WERI-Rb-1 (cell line): ENCODE measurements around the gene ZC3H7B.

ENCODE experiments used
- DNase-seq: peaks from one replicate; pipeline ENCODE4 v3.0.0-alpha.2; 2020
- H3K27ac ChIP-seq: fragments of 250-450 bp; sonication (Bioruptor Pico); 2 replicates; pipeline ENCODE4 v1.5.1; 2020; ENCODE audit warnings: mild to moderate bottlenecking, moderate library complexity
- H3K27me3 ChIP-seq: fragments of 250-450 bp; sonication (Bioruptor Pico); 2 replicates; pipeline ENCODE4 v1.5.1; 2021; ENCODE audit warnings: mild to moderate bottlenecking, low read depth, moderate library complexity; ENCODE audit not compliant: insufficient read depth, severe bottlenecking
- H3K36me3 ChIP-seq: fragments of 250-450 bp; sonication (Bioruptor Pico); 2 replicates; pipeline ENCODE4 v1.5.1; 2020; ENCODE audit warnings: mild to moderate bottlenecking, moderate library complexity
- H3K4me3 ChIP-seq: 2 replicates; pipeline ENCODE4 v1.5.1; 2011; ENCODE audit warnings: low read depth, mild to moderate bottlenecking, control low read depth, low read length
- H3K9me3 ChIP-seq: fragments of 250-450 bp; sonication (Bioruptor Pico); 2 replicates; pipeline ENCODE4 v1.5.1; 2021; ENCODE audit warnings: mild to moderate bottlenecking, moderate library complexity; ENCODE audit not compliant: severe bottlenecking
- CTCF ChIP-seq: IDR thresholded peaks from 2 replicates; pipeline ENCODE4 v1.5.1; 2011; ENCODE audit warnings: low read depth, mild to moderate bottlenecking, control low read depth, inconsistent platforms, low read length

ZC3H7B gene, protein sequence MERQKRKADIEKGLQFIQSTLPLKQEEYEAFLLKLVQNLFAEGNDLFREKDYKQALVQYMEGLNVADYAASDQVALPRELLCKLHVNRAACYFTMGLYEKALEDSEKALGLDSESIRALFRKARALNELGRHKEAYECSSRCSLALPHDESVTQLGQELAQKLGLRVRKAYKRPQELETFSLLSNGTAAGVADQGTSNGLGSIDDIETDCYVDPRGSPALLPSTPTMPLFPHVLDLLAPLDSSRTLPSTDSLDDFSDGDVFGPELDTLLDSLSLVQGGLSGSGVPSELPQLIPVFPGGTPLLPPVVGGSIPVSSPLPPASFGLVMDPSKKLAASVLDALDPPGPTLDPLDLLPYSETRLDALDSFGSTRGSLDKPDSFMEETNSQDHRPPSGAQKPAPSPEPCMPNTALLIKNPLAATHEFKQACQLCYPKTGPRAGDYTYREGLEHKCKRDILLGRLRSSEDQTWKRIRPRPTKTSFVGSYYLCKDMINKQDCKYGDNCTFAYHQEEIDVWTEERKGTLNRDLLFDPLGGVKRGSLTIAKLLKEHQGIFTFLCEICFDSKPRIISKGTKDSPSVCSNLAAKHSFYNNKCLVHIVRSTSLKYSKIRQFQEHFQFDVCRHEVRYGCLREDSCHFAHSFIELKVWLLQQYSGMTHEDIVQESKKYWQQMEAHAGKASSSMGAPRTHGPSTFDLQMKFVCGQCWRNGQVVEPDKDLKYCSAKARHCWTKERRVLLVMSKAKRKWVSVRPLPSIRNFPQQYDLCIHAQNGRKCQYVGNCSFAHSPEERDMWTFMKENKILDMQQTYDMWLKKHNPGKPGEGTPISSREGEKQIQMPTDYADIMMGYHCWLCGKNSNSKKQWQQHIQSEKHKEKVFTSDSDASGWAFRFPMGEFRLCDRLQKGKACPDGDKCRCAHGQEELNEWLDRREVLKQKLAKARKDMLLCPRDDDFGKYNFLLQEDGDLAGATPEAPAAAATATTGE

DNA sequence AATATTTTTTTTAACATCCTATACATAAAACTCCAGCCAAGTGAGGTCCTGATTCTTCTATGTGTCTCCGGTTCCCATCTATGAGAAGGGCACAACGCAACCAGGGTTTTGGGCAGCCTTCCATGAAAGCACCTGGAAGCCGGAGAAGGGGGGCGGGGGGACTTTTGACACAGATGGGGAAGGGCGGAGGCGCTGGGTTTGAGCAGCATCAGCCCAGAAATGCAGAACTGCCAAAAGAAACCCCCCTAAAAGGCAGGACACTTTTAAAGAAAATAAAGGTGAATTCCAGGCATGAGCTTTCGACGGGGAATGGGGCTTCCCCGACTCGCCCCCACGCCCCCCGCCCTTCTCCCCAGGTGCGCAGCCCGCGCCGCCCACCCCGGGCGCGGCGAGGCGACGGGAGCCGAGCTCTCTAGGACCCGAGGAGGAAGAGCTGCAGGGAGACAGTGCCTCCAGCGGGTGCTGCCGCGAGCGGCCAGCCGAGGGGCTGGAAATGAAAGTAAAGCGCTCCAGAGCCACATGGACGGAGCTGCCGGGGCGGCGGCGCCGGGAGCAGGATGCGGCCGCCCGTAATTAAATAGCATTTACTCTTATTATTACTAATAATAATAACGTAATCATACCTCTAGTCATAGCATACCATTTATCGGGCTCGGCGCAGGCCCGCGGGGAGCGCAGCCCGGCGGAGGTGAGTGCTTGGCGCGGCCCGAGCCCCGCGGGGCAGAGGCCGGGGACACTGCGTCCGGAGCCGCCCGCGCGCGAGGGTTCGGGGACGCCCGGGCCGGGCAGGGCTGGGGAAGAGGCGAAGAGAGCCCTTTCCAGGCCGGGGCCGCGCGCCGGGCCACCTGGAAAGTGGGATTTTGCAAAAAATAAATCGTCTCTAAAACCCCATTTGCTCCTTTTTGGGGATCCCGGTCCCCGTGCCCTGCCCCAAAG is at the start of gene ZC3H7B:
ZC3H7B (plus strand) TSS at position 441 of the 936 bp plus-strand sequence. CDS start 19,136 bp downstream, outside the sequence.
- TF ChIP-seq CTCF, result peak; percentile 69
- no peaks in the 10 kb centered on the region for H3K9me3 ChIP-seq
- H3K36me3 ChIP-seq, result peaks cover 5% of the 10 kb centered on the region
- H3K27ac ChIP-seq, result peak within 1 kb of the TSS; percentile 78
- peak within 1 kb of the TSS; percentile 95 for H3K4me3 ChIP-seq
- no peaks in the 10 kb centered on the region for H3K27me3 ChIP-seq
- peak; percentile 85 for DNase-seq

GRCh38 chr22:41252365-41252764 is 49.0 kb upstream of the ZC3H7B start:
- TF ChIP-seq CTCF, result no peak
- H3K27ac ChIP-seq, result no peak overlapping the region
- H3K4me3 ChIP-seq, result no peak overlapping the region
- H3K36me3 ChIP-seq, result peaks cover 92% of the 10 kb centered on the region
- H3K9me3 ChIP-seq, result no peaks in the 10 kb centered on the region
- no peaks in the 10 kb centered on the region for H3K27me3 ChIP-seq
- DNase-seq, result no peak

DNA sequence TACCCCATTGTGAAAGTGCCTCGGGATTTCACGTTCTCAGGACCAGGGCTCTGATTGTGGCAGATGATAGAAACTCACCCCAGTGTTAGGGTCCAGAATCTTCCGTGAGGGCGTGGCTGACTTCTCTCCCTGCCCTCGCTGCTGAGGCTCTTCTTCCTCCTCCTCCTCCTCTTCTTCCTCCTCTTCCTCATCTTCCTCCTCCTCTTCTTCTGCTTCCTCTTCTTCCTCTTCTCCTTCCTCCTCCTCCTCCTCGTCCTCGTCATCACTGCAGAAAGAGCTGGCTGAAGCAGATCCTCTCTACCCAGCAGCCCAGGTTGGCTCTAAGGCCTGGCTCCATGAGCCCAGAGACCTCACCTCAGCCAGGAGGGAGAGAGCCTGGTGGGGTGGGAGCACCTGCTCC is 47.1 kb upstream of the ZC3H7B start:
- no peak for TF ChIP-seq CTCF
- DNase-seq, result no peak
- Histone ChIP-seq H3K4me3 (no peak overlapping the region), H3K9me3 (no peaks in the 10 kb centered on the region), H3K27me3 (no peaks in the 10 kb centered on the region), H3K36me3 (peaks cover 94% of the 10 kb centered on the region), H3K27ac (no peak overlapping the region)

- Histone ChIP-seq H3K36me3 (peaks cover 94% of the 10 kb centered on the region), H3K4me3 (no peak overlapping the region)
Measured at GRCh38 chr22:41256254-41257253, 44.8 kb upstream of the ZC3H7B start.

More at GRCh38 chr22:41256254-41257253, 44.8 kb upstream of the ZC3H7B start:
- no peaks in the 10 kb centered on the region for H3K9me3 ChIP-seq
- no peak for DNase-seq
- no peak overlapping the region for H3K27ac ChIP-seq
- TF ChIP-seq CTCF, result no peak
- H3K27me3 ChIP-seq, result no peaks in the 10 kb centered on the region
